ENCODE data around the gene PRAME.

PRAME gene

DNA sequence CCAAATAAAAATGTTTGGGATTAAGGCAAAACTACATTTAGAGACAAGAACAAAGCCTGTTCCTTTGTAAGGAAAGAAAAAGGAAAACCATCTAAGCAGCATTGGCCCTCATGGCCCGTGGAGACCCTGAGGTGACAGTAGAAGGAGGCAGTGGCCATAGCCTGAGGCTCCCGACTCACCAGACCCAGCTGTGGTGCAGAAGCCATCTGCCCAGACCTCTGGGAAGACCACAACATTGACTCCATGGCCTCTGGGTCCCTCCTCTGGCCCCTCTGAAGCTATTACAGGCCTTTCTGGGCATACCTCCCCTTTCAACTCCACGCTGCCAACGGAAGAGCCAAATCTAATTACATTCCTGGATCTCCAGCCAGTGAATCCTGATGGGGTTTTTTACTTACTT lies 6.4 kb downstream of the PRAME start:
- Histone ChIP-seq H3K27ac (ENCODE audit: low read depth, low read length) (no peak overlapping the region), H4K5ac (ENCODE audit: low read length) (no peak overlapping the region), H2AK5ac (ENCODE audit: low read length) (no peak overlapping the region), H3K9ac (ENCODE audit: low read length) (no peak overlapping the region), H3K18ac (ENCODE audit: low read length) (no peak overlapping the region), H3K27me3 (ENCODE audit: insufficient read depth, low read length, poor library complexity) (no peaks in the 10 kb centered on the region), H3K56ac (ENCODE audit: low read length) (no peak overlapping the region), H3K4me3 (ENCODE audit: low read length) (no peak overlapping the region), H3K23ac (ENCODE audit: low read length) (no peak overlapping the region), H2BK120ac (ENCODE audit: low read depth, low read length) (no peak overlapping the region), H3K36me3 (ENCODE audit: control insufficient read depth, insufficient read depth, low read length) (no peaks in the 10 kb centered on the region), H2BK15ac (replicated peaks; ENCODE audit: low read depth) (no peak overlapping the region), H3K79me1 (ENCODE audit: low read length) (no peaks in the 10 kb centered on the region), H4K8ac (ENCODE audit: low read depth, low read length) (no peak overlapping the region), H3K79me2 (ENCODE audit: control insufficient read depth, insufficient read depth, low read length) (no peaks in the 10 kb centered on the region), H3K4me1 (ENCODE audit: control insufficient read depth, low read depth, low read length) (no peaks in the 10 kb centered on the region), H3K4ac (ENCODE audit: low read depth, low read length) (no peak overlapping the region), H2BK5ac (ENCODE audit: low read length) (no peak overlapping the region), H3K4me2 (ENCODE audit: low read length) (no peak overlapping the region)
- DNase-seq: peak; percentile 55
- no CpG with 5 or more reads among the region's 4 CpGs for WGBS (ENCODE audit: extremely low coverage, insufficient coverage, low lambda C conversion rate)

DNA sequence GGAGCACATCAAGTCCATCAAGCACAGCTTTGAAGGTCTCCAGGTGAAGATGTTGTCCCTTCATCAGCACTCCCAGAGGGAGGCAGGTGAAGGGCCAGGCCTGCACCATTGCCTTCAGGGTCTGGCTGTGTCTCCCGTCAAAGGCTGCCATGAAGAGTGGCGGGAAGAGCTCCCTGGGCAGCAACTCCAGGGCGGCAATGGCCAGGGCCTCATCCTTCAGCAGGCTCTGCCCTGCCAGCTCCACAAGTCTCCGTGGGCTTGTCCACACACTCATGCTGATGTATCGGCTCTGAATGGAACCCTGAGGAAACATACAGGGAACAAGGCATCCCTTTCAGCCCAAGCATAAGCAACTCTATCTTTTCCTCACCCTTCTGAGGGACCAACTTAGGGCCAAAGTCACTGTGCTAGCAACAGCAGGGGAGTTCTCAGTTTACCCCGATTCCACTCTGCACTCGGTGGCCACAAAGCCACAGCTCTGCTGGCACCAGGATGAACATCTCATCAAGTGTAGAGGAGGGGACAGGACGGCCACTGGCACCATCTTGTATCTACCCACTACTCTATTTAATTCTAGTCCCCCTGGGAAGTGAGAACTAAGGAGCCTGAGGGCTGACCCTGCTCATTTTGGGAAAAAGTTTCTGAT lies 8.2 kb downstream of the PRAME start:
- no peaks in the 10 kb centered on the region for H3K36me3 ChIP-seq (ENCODE audit: control insufficient read depth, insufficient read depth, low read length)
- H2AK5ac ChIP-seq (ENCODE audit: low read length): no peak overlapping the region
- H3K4me2 ChIP-seq (ENCODE audit: low read length): no peak overlapping the region
- no peak overlapping the region for H3K18ac ChIP-seq (ENCODE audit: low read length)
- H3K27me3 ChIP-seq (ENCODE audit: insufficient read depth, low read length, poor library complexity): no peaks in the 10 kb centered on the region
- WGBS (ENCODE audit: extremely low coverage, insufficient coverage, low lambda C conversion rate): no CpG with 5 or more reads among the region's 8 CpGs
- no peak overlapping the region for H4K5ac ChIP-seq (ENCODE audit: low read length)
- H3K4me3 ChIP-seq (ENCODE audit: low read length): no peak overlapping the region
- no peaks in the 10 kb centered on the region for H3K79me2 ChIP-seq (ENCODE audit: control insufficient read depth, insufficient read depth, low read length)
- DNase-seq: no peak
- no peak overlapping the region for H3K23ac ChIP-seq (ENCODE audit: low read length)
- H2BK120ac ChIP-seq (ENCODE audit: low read depth, low read length): no peak overlapping the region
- no peak overlapping the region for H3K27ac ChIP-seq (ENCODE audit: low read depth, low read length)
- no peak overlapping the region for H4K8ac ChIP-seq (ENCODE audit: low read depth, low read length)
- H2BK15ac ChIP-seq (replicated peaks; ENCODE audit: low read depth): no peak overlapping the region
- no peak overlapping the region for H3K4ac ChIP-seq (ENCODE audit: low read depth, low read length)
- H3K79me1 ChIP-seq (ENCODE audit: low read length): no peaks in the 10 kb centered on the region
- no peak overlapping the region for H3K9ac ChIP-seq (ENCODE audit: low read length)
- H3K56ac ChIP-seq (ENCODE audit: low read length): no peak overlapping the region
- no peaks in the 10 kb centered on the region for H3K4me1 ChIP-seq (ENCODE audit: control insufficient read depth, low read depth, low read length)
- no peak overlapping the region for H2BK5ac ChIP-seq (ENCODE audit: low read length)

DNA sequence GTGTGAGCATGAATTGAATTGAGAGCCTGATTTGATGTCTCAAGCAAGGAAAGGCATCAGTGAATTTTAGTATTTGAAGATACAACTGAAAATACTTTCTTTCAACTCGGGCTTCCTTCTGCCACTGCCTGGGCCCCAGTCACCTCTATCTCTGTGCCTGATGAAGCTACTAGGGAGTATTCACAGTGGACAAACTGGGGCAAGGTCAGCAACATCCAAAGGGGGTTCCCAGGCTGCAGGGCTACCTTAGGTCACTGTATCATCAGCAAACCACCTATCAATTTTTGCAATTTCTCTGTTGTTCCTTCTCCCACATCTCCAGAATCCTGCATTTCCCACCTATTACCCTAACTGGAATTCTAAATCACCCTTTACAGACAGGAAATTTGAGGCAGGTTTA lies 10.2 kb downstream of the PRAME start:
- no CpG with 5 or more reads among the region's 1 CpG for WGBS (ENCODE audit: extremely low coverage, insufficient coverage, low lambda C conversion rate)
- H3K27ac ChIP-seq (ENCODE audit: low read depth, low read length): no peak overlapping the region
- H4K5ac ChIP-seq (ENCODE audit: low read length): no peak overlapping the region

DNA sequence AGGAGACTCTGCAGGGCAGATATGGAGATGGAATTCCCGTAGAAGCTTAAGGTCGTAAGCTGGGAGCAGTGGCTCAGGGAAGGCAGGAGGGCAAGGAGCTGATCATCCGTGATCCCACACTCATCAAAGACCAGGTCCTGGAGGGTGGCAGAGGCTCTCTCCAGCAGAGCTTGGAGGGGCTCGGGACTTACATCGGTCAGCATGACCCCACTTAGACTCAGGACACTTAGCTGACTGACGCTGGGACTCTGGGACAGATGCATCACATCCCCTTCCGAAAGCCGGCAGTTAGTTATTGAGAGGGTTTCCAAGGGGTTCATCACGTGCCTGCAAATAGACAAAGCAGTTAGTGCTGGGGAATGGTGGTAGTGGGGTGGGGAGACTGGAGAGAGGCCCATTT lies 10.7 kb downstream of the PRAME start:
- Histone ChIP-seq H3K56ac (ENCODE audit: low read length) (no peak overlapping the region), H2BK5ac (ENCODE audit: low read length) (no peak overlapping the region), H3K9ac (ENCODE audit: low read length) (no peak overlapping the region), H2AK5ac (ENCODE audit: low read length) (no peak overlapping the region), H3K4me1 (ENCODE audit: control insufficient read depth, low read depth, low read length) (no peaks in the 10 kb centered on the region), H3K27me3 (ENCODE audit: insufficient read depth, low read length, poor library complexity) (no peaks in the 10 kb centered on the region), H3K4ac (ENCODE audit: low read depth, low read length) (no peak overlapping the region), H3K4me3 (ENCODE audit: low read length) (no peak overlapping the region), H3K4me2 (ENCODE audit: low read length) (no peak overlapping the region), H3K79me1 (ENCODE audit: low read length) (no peaks in the 10 kb centered on the region), H3K27ac (ENCODE audit: low read depth, low read length) (no peak overlapping the region), H2BK15ac (replicated peaks; ENCODE audit: low read depth) (no peak overlapping the region), H4K5ac (ENCODE audit: low read length) (no peak overlapping the region), H3K36me3 (ENCODE audit: control insufficient read depth, insufficient read depth, low read length) (no peaks in the 10 kb centered on the region), H3K23ac (ENCODE audit: low read length) (no peak overlapping the region), H2BK120ac (ENCODE audit: low read depth, low read length) (no peak overlapping the region), H3K79me2 (ENCODE audit: control insufficient read depth, insufficient read depth, low read length) (no peaks in the 10 kb centered on the region), H3K18ac (ENCODE audit: low read length) (no peak overlapping the region), H4K8ac (ENCODE audit: low read depth, low read length) (no peak overlapping the region)
- DNase-seq: no peak
- WGBS (ENCODE audit: extremely low coverage, insufficient coverage, low lambda C conversion rate): no CpG with 5 or more reads among the region's 9 CpGs

More for the DNA sequence above, 10.2 kb downstream of the PRAME start:
- Histone ChIP-seq H3K18ac (ENCODE audit: low read length) (no peak overlapping the region), H3K36me3 (ENCODE audit: control insufficient read depth, insufficient read depth, low read length) (no peaks in the 10 kb centered on the region), H2AK5ac (ENCODE audit: low read length) (no peak overlapping the region), H4K8ac (ENCODE audit: low read depth, low read length) (no peak overlapping the region), H3K79me2 (ENCODE audit: control insufficient read depth, insufficient read depth, low read length) (no peaks in the 10 kb centered on the region), H2BK120ac (ENCODE audit: low read depth, low read length) (no peak overlapping the region), H3K4me3 (ENCODE audit: low read length) (no peak overlapping the region), H3K27me3 (ENCODE audit: insufficient read depth, low read length, poor library complexity) (no peaks in the 10 kb centered on the region), H3K56ac (ENCODE audit: low read length) (no peak overlapping the region), H3K4ac (ENCODE audit: low read depth, low read length) (no peak overlapping the region), H2BK15ac (replicated peaks; ENCODE audit: low read depth) (no peak overlapping the region), H3K4me1 (ENCODE audit: control insufficient read depth, low read depth, low read length) (no peaks in the 10 kb centered on the region), H3K79me1 (ENCODE audit: low read length) (no peaks in the 10 kb centered on the region), H3K9ac (ENCODE audit: low read length) (no peak overlapping the region), H3K23ac (ENCODE audit: low read length) (no peak overlapping the region), H2BK5ac (ENCODE audit: low read length) (no peak overlapping the region), H3K4me2 (ENCODE audit: low read length) (no peak overlapping the region)
- no peak for DNase-seq

DNA sequence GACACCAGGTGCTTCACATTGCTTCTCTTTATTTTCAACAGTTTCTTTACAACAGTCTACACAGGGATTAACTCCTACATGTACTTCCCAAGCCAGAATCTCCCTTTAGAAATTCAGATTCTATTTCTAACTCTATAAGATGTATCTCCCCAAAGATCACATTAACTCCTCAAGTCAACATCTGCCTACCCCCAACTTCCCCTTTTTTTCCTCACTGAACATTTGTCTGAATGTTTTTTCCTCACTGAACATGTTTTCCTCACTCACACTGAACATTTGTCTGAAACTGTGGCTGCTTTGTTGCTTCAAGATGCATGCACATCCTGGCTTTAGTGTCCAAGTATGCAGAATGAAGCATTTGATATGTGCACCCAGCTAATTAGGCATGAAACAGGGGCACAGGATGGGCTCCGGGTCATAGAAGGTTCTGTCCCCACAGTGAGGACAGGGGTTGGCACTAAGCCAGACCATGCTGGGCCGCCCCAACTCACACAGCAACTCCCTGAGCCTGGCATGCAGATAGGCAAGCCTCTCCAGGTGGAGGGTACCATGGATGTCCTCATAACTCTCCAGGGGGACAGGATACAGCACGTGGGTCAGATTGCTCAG lies 11.3 kb downstream of the PRAME start:
- Histone ChIP-seq H3K4me1 (ENCODE audit: control insufficient read depth, low read depth, low read length) (no peaks in the 10 kb centered on the region), H3K4ac (ENCODE audit: low read depth, low read length) (no peak overlapping the region), H3K9ac (ENCODE audit: low read length) (no peak overlapping the region), H3K23ac (ENCODE audit: low read length) (no peak overlapping the region), H3K4me2 (ENCODE audit: low read length) (no peak overlapping the region), H2BK120ac (ENCODE audit: low read depth, low read length) (no peak overlapping the region), H3K27ac (ENCODE audit: low read depth, low read length) (no peak overlapping the region), H4K8ac (ENCODE audit: low read depth, low read length) (no peak overlapping the region), H4K5ac (ENCODE audit: low read length) (no peak overlapping the region), H3K79me1 (ENCODE audit: low read length) (no peaks in the 10 kb centered on the region), H2BK15ac (replicated peaks; ENCODE audit: low read depth) (no peak overlapping the region), H3K27me3 (ENCODE audit: insufficient read depth, low read length, poor library complexity) (no peaks in the 10 kb centered on the region), H3K56ac (ENCODE audit: low read length) (no peak overlapping the region), H3K4me3 (ENCODE audit: low read length) (no peak overlapping the region), H2BK5ac (ENCODE audit: low read length) (no peak overlapping the region), H3K18ac (ENCODE audit: low read length) (no peak overlapping the region), H3K79me2 (ENCODE audit: control insufficient read depth, insufficient read depth, low read length) (no peaks in the 10 kb centered on the region), H2AK5ac (ENCODE audit: low read length) (no peak overlapping the region), H3K36me3 (ENCODE audit: control insufficient read depth, insufficient read depth, low read length) (no peaks in the 10 kb centered on the region)
- no peak for DNase-seq
- WGBS (ENCODE audit: extremely low coverage, insufficient coverage, low lambda C conversion rate): no CpG with 5 or more reads among the region's 3 CpGs

DNA sequence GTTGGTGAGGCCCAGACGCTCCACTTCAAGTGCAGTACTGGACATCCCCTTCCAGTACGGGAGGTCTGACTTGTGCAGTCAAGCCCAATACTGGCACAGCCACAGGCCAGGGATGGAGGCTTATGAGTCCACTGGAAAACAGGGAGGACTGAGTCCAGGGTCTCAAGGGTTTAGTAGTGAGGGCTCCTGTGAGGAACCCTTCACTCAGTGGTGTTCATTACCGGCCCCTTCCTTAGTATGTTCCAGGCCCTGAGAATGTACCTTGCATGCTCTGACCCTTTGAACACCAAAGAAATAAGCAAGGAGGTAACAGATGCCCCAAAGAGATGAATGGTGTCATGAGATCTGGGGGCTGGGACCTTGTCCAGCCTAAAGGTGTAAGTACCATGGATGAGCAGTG lies 11.8 kb downstream of the PRAME start:
- no CpG with 5 or more reads among the region's 3 CpGs for WGBS (ENCODE audit: extremely low coverage, insufficient coverage, low lambda C conversion rate)
- Histone ChIP-seq H2BK15ac (replicated peaks; ENCODE audit: low read depth) (no peak overlapping the region), H4K5ac (ENCODE audit: low read length) (no peak overlapping the region)

More for the DNA sequence above, 11.8 kb downstream of the PRAME start:
- Histone ChIP-seq H2BK5ac (ENCODE audit: low read length) (no peak overlapping the region), H3K79me2 (ENCODE audit: control insufficient read depth, insufficient read depth, low read length) (no peaks in the 10 kb centered on the region), H3K79me1 (ENCODE audit: low read length) (no peaks in the 10 kb centered on the region), H3K23ac (ENCODE audit: low read length) (no peak overlapping the region), H4K8ac (ENCODE audit: low read depth, low read length) (no peak overlapping the region), H3K4ac (ENCODE audit: low read depth, low read length) (no peak overlapping the region), H3K4me3 (ENCODE audit: low read length) (no peak overlapping the region), H3K27ac (ENCODE audit: low read depth, low read length) (no peak overlapping the region), H2BK120ac (ENCODE audit: low read depth, low read length) (no peak overlapping the region), H3K4me1 (ENCODE audit: control insufficient read depth, low read depth, low read length) (no peaks in the 10 kb centered on the region), H3K4me2 (ENCODE audit: low read length) (no peak overlapping the region), H3K56ac (ENCODE audit: low read length) (no peak overlapping the region), H3K9ac (ENCODE audit: low read length) (no peak overlapping the region), H2AK5ac (ENCODE audit: low read length) (no peak overlapping the region), H3K36me3 (ENCODE audit: control insufficient read depth, insufficient read depth, low read length) (no peaks in the 10 kb centered on the region), H3K18ac (ENCODE audit: low read length) (no peak overlapping the region), H3K27me3 (ENCODE audit: insufficient read depth, low read length, poor library complexity) (no peaks in the 10 kb centered on the region)
- DNase-seq: no peak

All from mesendoderm (in vitro differentiated cells).